HG03442 (cell line): ENCODE results near the gene PDPK1.

Source experiments
- ATAC-seq: cut with Tn5 transposase; IDR thresholded peaks from one replicate; pipeline ENCODE4 v1.9.1; 2021; ENCODE audit warnings: mild to moderate bottlenecking, moderate library complexity; ENCODE audit not compliant: unreplicated experiment

The PDPK1 gene

GRCh38 chr16:2505695-2506094 lies 32.1 kb upstream of the PDPK1 start:
- no peak for ATAC-seq

- no peak for ATAC-seq
Measured at GRCh38 chr16:2507052-2507659, 30.7 kb upstream of the PDPK1 start.

- no peak for ATAC-seq
Measured at GRCh38 chr16:2507665-2508064, 30.2 kb upstream of the PDPK1 start.

GRCh38 chr16:2508722-2509400 lies 29.0 kb upstream of the PDPK1 start:
- no peak for ATAC-seq

GRCh38 chr16:2511128-2511800 lies 26.6 kb upstream of the PDPK1 start:
- no peak for ATAC-seq

GRCh38 chr16:2511996-2512734 lies 25.7 kb upstream of the PDPK1 start:
- no peak for ATAC-seq

- no peak for ATAC-seq
Measured at GRCh38 chr16:2512735-2513404, 25.0 kb upstream of the PDPK1 start.

- ATAC-seq = peak; percentile 63
Measured at GRCh38 chr16:2513405-2514332, 24.2 kb upstream of the PDPK1 start, which contains the start of gene ATP6V0C. ATP6V0C (plus strand) TSS chr16:2513952; CDS start chr16:2514104, 152 bp downstream.

- ATAC-seq = no peak
Measured at GRCh38 chr16:2514333-2515179, 23.3 kb upstream of the PDPK1 start.

GRCh38 chr16:2515180-2515851 lies 22.5 kb upstream of the PDPK1 start:
- ATAC-seq = no peak

- ATAC-seq = no peak
Measured at GRCh38 chr16:2516391-2517240, 21.2 kb upstream of the PDPK1 start.

- no peak for ATAC-seq
Measured at GRCh38 chr16:2517954-2518605, 19.7 kb upstream of the PDPK1 start.

- ATAC-seq = no peak
Measured at GRCh38 chr16:2518823-2519710, 18.8 kb upstream of the PDPK1 start.

- no peak for ATAC-seq
Measured at GRCh38 chr16:2519711-2520080, 18.1 kb upstream of the PDPK1 start.

- ATAC-seq = no peak
Measured at GRCh38 chr16:2520097-2520783, 17.6 kb upstream of the PDPK1 start, which contains the start of gene AMDHD2. AMDHD2 (plus strand) TSS chr16:2520371; CDS start chr16:2520459, 88 bp downstream.
